IgD-negative memory B cell (primary cell): ENCODE measurements around the gene KLHDC7A. TPM values are rescaled to one million over a fixed set of nuclear protein-coding genes. Genes with fewer than 3 reads are reported as not detected.

Experiments used
- H3K27ac Mint-ChIP-seq, 3 donors: one replicate each; pipeline ENCODE4 v1.8.0; 2020 to 2022; ENCODE audit warnings: mild to moderate bottlenecking in 3 of 3, mixed read lengths in 3 of 3, moderate library complexity in 1 of 3
- H3K27me3 Mint-ChIP-seq: one replicate; pipeline ENCODE4 v1.8.0; 2021; ENCODE audit warnings: mixed read lengths
- H3K36me3 Mint-ChIP-seq: one replicate; pipeline ENCODE4 v1.8.0; 2020; ENCODE audit warnings: mild to moderate bottlenecking, mixed read lengths
- H3K4me1 Mint-ChIP-seq, 3 donors: one replicate each; pipeline ENCODE4 v1.8.0; 2020 to 2022; ENCODE audit warnings: mixed read lengths in 3 of 3, mild to moderate bottlenecking in 1 of 3
- H3K4me3 Mint-ChIP-seq, 4 donors: one replicate each; pipeline ENCODE4 v1.8.0; 2020 to 2022; ENCODE audit warnings: mild to moderate bottlenecking in 4 of 4, mixed read lengths in 4 of 4, moderate library complexity in 3 of 4
- H3K9me3 Mint-ChIP-seq, 3 donors: one replicate each; pipeline ENCODE4 v1.8.0; 2020 to 2021; ENCODE audit warnings: mixed read lengths in 3 of 3, mild to moderate bottlenecking in 1 of 3
- polyA plus RNA-seq: library from polyadenylated mRNA; unstranded; fragments of 300-500 nt; fragmentation: Illumina TruSeq; gene quantifications from one replicate; pipeline ENCODE4 v1.2.3, GENCODE V29; 2021

The KLHDC7A gene
- polyA plus RNA-seq, 1 donor from 2014 or later, result not detected

DNA sequence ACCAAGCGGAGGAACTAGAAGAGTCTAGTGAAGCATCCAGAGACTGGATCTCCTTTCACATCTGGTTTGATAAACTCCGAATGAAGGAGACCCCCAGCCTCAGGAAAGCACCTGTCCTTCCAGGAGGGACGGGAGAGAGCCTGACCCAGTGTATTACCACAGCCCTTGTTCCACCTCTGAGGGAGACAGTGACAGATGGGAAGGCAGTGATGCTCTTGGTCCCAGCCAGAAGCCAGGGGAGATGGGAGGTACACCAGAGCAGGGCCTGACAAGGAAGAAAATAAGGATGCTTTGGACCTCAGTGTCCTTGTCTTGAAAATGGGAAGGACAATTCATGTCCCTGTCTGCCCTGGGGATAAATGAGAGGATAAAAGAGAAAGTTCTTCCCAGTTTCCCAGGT is 3.5 kb downstream of the KLHDC7A start:
- Mint-ChIP-seq H3K36me3 (no peaks in the 10 kb centered on the region), H3K4me1 (peaks cover 0 to 5% (median 3%) of the 10 kb centered on the region in 3 donors), H3K9me3 (peaks cover 0 to 2% (median 0%) of the 10 kb centered on the region in 3 donors), H3K4me3 (no peak overlapping the region), H3K27ac (no peak overlapping the region), H3K27me3 (peaks cover 22% of the 10 kb centered on the region)

DNA sequence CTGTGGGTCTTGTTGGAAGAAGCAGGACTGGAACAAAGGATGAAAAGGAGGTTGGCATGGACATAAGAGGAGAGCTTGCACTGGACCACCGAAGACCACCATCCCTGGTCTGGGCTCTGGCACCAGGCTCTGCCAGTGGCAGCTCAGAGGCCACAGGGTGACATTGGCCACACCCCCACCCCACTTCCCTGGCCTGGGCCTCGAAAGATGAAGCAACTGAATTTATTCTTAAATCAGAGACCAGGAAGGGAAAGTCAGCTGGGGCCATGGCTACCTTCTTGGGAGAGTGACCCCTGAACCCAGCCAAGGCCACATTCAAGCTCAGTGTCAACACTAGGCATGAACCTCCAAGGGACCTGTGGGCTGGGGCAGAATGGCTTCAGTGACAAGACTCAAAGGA is 4.0 kb downstream of the KLHDC7A start:
- peaks cover 21% of the 10 kb centered on the region for H3K27me3 Mint-ChIP-seq
- no peaks in the 10 kb centered on the region for H3K36me3 Mint-ChIP-seq
- H3K4me1 Mint-ChIP-seq, result peaks cover 0 to 5% (median 2%) of the 10 kb centered on the region in 3 donors
- no peak overlapping the region for H3K27ac Mint-ChIP-seq
- peaks cover 0 to 2% (median 0%) of the 10 kb centered on the region in 3 donors for H3K9me3 Mint-ChIP-seq
- H3K4me3 Mint-ChIP-seq, result no peak overlapping the region

DNA sequence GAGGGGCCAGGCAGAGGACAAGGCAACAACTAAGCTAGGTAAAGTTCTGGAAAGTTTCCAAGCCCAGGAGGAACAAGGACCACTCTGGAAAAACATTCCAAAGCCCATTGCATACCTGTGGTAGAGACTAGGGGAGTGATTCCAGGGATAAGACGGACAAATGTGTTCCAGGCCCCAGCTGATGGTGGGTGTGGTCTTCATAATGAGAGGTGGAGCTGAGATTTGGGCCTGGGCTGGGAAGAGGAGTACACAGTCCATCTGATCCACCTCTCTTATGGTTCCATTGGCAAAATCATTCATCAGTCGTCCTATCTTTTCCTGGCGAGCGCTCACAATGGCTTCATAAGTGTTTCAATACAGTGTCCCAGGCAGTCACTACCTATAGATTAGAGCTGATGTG is 4.5 kb downstream of the KLHDC7A start:
- no peak overlapping the region for H3K4me3 Mint-ChIP-seq
- no peaks in the 10 kb centered on the region for H3K36me3 Mint-ChIP-seq
- H3K9me3 Mint-ChIP-seq, result peaks cover 0 to 2% (median 0%) of the 10 kb centered on the region in 3 donors
- peaks cover 0 to 4% (median 0%) of the 10 kb centered on the region in 3 donors for H3K4me1 Mint-ChIP-seq
- H3K27me3 Mint-ChIP-seq, result peaks cover 17% of the 10 kb centered on the region
- H3K27ac Mint-ChIP-seq, result no peak overlapping the region

DNA sequence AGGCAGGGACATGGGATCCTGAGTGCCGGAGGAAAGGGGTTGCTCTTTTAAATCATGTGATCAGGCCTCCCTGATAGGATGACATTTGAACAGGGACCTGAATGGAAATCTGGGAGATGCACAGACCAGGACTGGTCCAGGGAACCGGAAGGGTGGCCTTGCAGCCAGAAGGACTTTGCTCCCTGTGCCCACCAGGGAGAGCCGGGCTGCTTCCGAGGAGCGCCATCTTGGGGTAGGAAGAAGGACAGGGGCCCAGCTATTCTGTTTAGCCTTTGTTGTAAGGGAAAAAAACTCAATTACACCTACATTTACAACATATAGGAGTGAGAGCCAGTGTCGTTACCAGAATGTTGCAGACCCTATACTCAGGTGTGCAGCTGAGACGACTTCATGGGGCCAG is 5.5 kb downstream of the KLHDC7A start:
- Mint-ChIP-seq H3K27ac (no peak overlapping the region), H3K27me3 (peaks cover 11% of the 10 kb centered on the region), H3K4me1 (peaks cover 4 to 9% (median 8%) of the 10 kb centered on the region in 3 donors), H3K4me3 (no peak overlapping the region), H3K36me3 (no peaks in the 10 kb centered on the region), H3K9me3 (peaks cover 0 to 2% (median 0%) of the 10 kb centered on the region in 3 donors)

DNA sequence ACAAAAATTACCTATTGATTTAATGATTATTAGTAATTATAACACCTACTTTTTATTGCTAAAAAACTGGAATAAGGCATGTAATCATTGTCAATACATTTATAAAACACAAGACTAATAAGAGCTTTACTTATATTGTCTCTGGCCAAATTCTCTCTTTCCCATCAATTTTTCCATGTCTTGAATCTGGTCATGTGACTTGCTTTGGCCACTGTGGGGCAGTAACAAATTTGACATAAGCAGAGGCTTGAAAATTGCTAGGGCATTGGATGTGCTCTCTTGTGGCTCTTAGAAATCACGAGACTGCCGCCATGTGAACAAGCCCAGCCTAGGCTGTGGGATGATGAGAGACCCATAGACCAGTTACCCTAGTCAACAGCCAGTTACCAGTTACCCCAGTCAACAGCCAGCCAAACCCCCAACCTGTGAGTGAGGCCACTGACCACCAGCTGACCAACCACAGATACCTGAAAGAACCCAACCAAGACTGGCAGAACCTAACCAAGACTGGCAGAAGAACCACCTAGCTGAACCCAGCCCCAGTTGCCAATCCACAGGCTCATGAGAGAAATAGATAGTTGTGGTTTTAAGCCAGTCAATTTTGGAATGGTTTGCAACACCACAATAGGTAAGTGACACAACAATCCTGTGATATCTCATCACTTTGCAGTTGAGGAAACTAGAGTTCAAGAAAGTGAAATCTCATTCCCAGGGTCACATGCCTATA is 8.8 kb downstream of the KLHDC7A start:
- H3K4me3 Mint-ChIP-seq, result no peak overlapping the region
- no peaks in the 10 kb centered on the region for H3K36me3 Mint-ChIP-seq
- H3K27me3 Mint-ChIP-seq, result peaks cover 11% of the 10 kb centered on the region
- peaks cover 0 to 2% (median 0%) of the 10 kb centered on the region in 3 donors for H3K9me3 Mint-ChIP-seq
- no peak overlapping the region for H3K27ac Mint-ChIP-seq
- peaks cover 5 to 13% (median 10%) of the 10 kb centered on the region in 3 donors for H3K4me1 Mint-ChIP-seq

DNA sequence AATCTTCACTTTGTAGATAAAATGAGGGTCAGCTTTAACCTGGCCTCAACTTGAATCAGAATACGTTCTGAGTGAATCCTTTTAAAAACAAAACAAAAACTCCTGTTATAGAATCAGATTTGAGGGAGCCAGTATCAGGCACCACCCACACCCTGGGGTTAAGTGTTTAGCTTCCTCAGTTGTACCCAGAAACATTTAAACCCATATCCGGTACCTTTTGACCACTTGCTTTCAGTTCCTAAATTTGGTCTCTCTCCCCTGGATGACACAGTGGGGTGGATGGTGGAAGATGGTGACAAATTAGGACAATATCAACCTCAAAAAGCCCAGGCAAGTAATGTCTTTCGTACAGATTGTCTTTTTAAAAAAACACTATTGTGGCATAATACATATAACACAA is 10.4 kb downstream of the KLHDC7A start:
- Mint-ChIP-seq H3K9me3 (peaks cover 0 to 2% (median 0%) of the 10 kb centered on the region in 3 donors), H3K27ac (no peak overlapping the region), H3K4me3 (peak overlapping the region in 2 of 4 donors; percentile 41 to 79), H3K36me3 (no peaks in the 10 kb centered on the region), H3K27me3 (peaks cover 13% of the 10 kb centered on the region), H3K4me1 (peaks cover 5 to 13% (median 10%) of the 10 kb centered on the region in 3 donors)

DNA sequence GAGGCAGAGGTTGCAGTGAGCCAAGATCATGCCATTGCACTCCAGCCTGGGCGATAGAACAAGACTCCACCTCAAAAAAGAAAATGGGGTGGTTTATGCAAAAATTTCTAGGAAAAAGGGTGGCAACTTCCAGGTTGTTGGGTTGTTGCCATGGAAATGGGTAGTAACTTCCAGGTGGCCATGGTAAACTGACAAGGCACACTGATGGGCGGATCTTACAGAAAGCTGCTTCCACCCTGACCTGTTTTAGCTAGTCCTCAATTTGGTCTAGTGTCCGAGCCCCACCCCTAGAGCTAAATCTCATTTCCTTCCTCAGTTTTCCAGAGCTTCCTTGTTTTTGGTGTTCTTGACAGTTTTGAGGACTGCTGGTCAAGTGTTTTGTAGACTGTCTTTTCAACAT is 13.6 kb downstream of the KLHDC7A start:
- Mint-ChIP-seq H3K36me3 (no peaks in the 10 kb centered on the region), H3K4me3 (no peak overlapping the region)

DNA sequence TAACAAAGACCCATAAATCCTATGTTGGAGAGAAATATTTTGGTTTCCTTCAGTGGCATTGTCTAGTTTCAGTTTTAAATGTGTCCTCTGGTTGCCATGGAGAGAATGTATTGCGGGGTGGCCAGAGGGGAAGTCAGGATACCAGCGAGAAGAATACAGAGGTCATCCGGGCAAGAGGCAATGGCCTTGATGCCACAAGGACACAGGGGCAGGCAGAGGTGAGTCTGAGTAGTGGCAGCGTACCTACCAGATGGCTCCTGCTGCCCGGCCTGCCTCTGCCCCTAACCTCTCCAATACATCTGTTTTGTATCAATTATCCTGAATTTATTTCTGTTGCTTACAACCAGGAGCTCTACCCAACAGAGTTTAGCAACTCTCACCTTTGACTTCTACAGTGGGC is 14.9 kb downstream of the KLHDC7A start:
- H3K9me3 Mint-ChIP-seq, result no peaks in the 10 kb centered on the region
- no peak overlapping the region for H3K27ac Mint-ChIP-seq
- no peak overlapping the region for H3K4me3 Mint-ChIP-seq
- no peaks in the 10 kb centered on the region for H3K36me3 Mint-ChIP-seq
- peaks cover 3 to 10% (median 8%) of the 10 kb centered on the region in 3 donors for H3K4me1 Mint-ChIP-seq
- H3K27me3 Mint-ChIP-seq, result peaks cover 14% of the 10 kb centered on the region

More for the DNA sequence above, 13.6 kb downstream of the KLHDC7A start:
- Mint-ChIP-seq H3K27ac (no peak overlapping the region), H3K9me3 (no peaks in the 10 kb centered on the region), H3K4me1 (peaks cover 3 to 13% (median 10%) of the 10 kb centered on the region in 3 donors), H3K27me3 (peaks cover 17% of the 10 kb centered on the region)

DNA sequence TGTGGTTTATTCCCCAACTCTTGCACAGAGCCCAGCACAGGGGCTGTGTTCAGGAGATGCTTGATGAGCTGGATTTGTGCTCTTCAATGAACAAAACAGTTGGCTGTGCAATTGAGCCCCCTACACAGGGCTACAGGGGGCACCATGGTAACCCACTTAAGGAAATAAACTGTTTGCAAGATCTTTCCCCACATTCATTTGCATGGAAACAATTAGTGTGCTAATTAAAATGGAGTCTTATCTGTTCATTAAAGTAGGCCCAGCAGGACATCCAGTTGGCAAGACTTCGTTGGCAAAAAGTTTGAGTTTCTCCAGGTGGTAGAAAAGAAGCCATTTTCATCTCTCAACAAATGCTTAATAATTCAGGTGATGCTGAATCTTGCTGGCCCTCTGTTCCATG is 15.3 kb downstream of the KLHDC7A start:
- Mint-ChIP-seq H3K27ac (no peak overlapping the region), H3K27me3 (peaks cover 14% of the 10 kb centered on the region), H3K36me3 (no peaks in the 10 kb centered on the region), H3K9me3 (no peaks in the 10 kb centered on the region), H3K4me3 (no peak overlapping the region), H3K4me1 (peaks cover 3 to 6% (median 3%) of the 10 kb centered on the region in 3 donors)

DNA sequence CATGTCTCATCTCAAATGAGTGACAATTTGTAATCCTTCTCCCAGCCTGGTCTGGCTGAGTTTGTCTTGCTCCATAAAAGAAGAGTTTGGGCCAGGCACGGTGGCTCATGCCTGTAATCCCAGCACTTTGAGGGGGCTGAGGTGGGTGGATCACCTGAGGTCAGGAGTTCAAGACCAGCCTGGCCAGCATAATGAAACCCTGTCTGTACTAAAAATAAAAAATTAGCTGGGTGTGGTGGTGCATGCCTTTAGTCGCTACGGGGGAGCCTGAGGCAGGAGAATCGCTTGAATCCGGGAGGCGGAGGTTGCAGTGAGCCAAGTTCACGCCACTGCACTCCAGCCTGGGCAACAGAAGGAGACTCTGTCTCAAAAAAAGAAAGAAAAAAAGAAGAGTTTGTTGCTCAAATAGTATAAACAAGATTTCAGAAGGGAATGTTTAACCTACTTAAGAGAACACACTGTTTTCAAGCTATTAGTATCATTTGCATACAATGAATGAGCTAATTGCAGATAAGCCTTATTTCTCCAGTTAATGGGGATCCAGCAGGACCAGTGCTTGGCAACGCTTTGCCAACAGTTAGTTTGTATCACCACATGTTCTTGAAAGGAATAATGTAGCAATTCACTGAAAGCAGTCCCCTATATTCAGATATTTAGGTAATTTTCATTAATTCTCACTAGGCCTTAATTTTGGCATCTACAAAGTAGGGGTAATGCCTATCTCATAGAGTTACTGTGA is 15.9 kb downstream of the KLHDC7A start:
- Mint-ChIP-seq H3K27me3 (peaks cover 13% of the 10 kb centered on the region), H3K9me3 (no peaks in the 10 kb centered on the region), H3K36me3 (no peaks in the 10 kb centered on the region), H3K4me1 (peaks cover 0 to 3% (median 0%) of the 10 kb centered on the region in 3 donors), H3K27ac (no peak overlapping the region), H3K4me3 (no peak overlapping the region)

DNA sequence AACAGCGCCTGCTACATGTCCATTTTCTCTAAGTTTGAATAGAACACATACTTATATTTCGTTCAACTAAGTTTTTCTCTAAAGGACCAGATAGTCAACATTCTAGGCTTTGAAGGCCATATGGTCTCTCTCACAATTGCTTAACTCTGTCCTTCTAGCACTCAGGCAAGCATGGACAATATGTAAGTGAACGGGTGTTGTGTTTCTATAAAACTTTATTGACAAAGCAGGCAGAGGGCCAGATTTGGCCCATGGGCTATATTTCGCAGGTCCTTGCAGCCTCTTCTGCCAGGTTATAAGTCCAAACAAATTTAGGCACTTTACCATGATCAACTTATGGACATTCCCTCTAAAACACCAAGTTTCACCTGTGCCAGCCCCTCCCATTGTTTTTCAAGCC is 21.1 kb downstream of the KLHDC7A start:
- peaks cover 9% of the 10 kb centered on the region for H3K27me3 Mint-ChIP-seq

DNA sequence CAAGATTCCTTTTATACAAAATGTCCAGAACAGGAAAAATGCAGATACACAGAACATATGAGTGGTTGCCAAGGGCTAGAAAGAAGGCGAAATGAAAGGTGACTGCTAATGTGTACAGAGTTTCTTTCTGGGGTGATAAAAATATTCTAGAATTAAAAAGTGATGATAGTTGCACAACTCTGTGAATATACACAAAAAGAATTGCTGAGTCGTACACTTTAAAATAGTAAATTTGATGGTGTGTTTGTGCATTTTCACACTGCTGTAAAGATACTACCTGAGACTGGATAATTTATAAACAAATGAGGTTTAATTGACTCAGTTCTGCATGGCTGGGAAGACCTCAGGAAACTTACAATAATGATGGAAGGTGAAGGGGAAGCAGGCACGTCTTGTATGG is 23.9 kb downstream of the KLHDC7A start:
- Mint-ChIP-seq H3K9me3 (peaks cover 15 to 25% (median 15%) of the 10 kb centered on the region in 3 donors), H3K4me3 (no peak overlapping the region), H3K27ac (peak overlapping the region in 1 of 3 donors; percentile 16), H3K4me1 (no peaks in the 10 kb centered on the region), H3K27me3 (peaks cover 4% of the 10 kb centered on the region), H3K36me3 (peaks cover 2% of the 10 kb centered on the region)

More for the DNA sequence above, 21.1 kb downstream of the KLHDC7A start:
- Mint-ChIP-seq H3K4me3 (no peak overlapping the region), H3K9me3 (peaks cover 12 to 16% (median 13%) of the 10 kb centered on the region in 3 donors), H3K27ac (no peak overlapping the region), H3K4me1 (no peaks in the 10 kb centered on the region), H3K36me3 (no peaks in the 10 kb centered on the region)

DNA sequence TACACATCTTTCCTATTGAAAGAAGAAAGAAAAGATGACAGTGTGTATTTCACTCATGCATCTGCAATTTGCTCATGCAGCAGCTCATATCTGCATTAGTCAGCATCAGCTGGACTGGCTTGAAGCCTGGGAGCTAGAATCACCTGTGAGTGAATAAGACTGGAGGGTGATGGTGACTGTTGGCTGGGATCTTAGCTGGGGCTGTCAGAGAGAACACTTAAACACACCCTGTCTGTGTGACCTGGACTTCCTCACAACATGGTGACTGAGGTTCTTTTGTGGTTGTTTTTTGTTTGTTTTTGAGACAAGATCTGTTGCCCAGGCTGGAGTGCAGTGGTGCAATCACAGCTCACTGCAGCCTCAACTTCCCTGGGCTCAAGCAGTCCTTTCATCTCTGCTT is 24.9 kb downstream of the KLHDC7A start:
- H3K4me1 Mint-ChIP-seq, result no peaks in the 10 kb centered on the region
- H3K36me3 Mint-ChIP-seq, result peaks cover 2% of the 10 kb centered on the region
- H3K27me3 Mint-ChIP-seq, result peaks cover 4% of the 10 kb centered on the region
- H3K4me3 Mint-ChIP-seq, result no peak overlapping the region
- H3K27ac Mint-ChIP-seq, result no peak overlapping the region
- peaks cover 15 to 25% (median 15%) of the 10 kb centered on the region in 3 donors for H3K9me3 Mint-ChIP-seq

DNA sequence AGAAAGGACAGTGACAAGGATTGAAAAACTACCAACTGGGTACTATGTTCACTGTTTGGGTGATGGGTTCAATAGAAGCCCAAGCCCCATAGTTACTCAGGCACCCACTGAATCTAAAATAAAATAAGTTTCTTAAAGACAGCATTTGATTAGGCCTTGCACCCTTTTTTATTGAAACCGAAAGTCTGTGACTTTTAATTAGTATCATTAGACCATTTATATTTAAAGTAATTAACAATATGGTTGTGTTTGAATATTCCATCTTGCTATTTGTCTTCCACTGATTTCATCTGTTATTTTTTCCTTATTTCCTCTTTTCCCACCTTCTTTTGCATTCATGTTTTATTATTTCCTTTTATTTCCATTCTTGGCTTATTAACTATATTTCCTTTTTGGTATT is 27.4 kb downstream of the KLHDC7A start:
- peaks cover 7% of the 10 kb centered on the region for H3K27me3 Mint-ChIP-seq
- no peak overlapping the region for H3K4me3 Mint-ChIP-seq
- peaks cover 15 to 20% (median 16%) of the 10 kb centered on the region in 3 donors for H3K9me3 Mint-ChIP-seq
- peaks cover 2% of the 10 kb centered on the region for H3K36me3 Mint-ChIP-seq
- no peak overlapping the region for H3K27ac Mint-ChIP-seq
- no peaks in the 10 kb centered on the region for H3K4me1 Mint-ChIP-seq

DNA sequence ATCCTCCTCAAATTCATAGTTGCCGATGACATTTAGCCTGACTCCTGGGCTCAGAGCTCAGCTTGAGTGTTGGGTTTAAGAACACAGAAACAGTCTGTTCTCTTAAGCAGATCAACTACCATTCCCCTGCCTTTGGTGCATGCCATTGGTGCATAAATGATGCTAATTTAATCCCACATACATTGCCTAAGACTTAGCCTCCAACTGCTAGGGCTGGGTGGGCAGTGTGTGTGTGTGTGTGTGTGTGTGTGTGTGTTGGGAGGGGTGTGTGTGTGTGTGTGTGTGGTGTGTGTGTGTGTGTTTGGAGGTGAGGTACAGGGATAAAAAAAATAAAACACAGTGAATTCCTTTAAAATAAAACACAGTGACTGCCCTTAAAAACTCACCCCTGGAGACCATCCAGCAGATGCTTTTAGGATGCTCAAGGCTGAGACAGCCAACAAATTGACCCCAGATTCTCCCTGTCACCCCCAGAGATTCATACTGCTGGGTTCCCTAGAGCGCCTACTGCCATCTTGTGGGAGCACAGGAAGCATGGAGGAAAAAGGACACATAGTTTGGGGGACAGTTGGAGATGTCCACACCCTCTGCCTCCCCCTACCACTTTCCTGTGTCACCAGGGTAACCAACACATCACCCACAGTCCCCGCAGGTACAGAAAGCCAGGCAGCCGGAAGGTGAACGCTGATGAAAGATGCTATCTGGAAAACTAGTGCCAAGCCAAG is 30.6 kb downstream of the KLHDC7A start:
- no peaks in the 10 kb centered on the region for H3K4me1 Mint-ChIP-seq
- H3K9me3 Mint-ChIP-seq, result peaks cover 5 to 28% (median 9%) of the 10 kb centered on the region in 3 donors
- peaks cover 7% of the 10 kb centered on the region for H3K27me3 Mint-ChIP-seq
- no peak overlapping the region for H3K4me3 Mint-ChIP-seq
- H3K36me3 Mint-ChIP-seq, result peaks cover 2% of the 10 kb centered on the region
- H3K27ac Mint-ChIP-seq, result no peak overlapping the region
